Ovary (tissue), 3 donors: ENCODE measurements around the gene CHAMP1.

ENCODE experiments used
- POLR2A ChIP-seq: fragments of 450-650 bp; IDR thresholded peaks from one replicate; pipeline ENCODE4 v1.6.1; 2017; ENCODE audit warnings: antibody characterized with exemption, mild to moderate bottlenecking, moderate library complexity
- TF ChIP-seq, protein P1 (sequence below), 3 donors: fragments of 450-650 bp in 2 of 3; fragments of 200-600 bp in 1 of 3; IDR thresholded peaks; one replicate each; pipeline versions ENCODE4 v1.5.1 to v1.8.0; 2016 to 2022; ENCODE audit warnings: antibody characterized with exemption in 3 of 3, mild to moderate bottlenecking in 1 of 3
- donor health status: DM: no; HTN: no; CAD: no.

DNA sequence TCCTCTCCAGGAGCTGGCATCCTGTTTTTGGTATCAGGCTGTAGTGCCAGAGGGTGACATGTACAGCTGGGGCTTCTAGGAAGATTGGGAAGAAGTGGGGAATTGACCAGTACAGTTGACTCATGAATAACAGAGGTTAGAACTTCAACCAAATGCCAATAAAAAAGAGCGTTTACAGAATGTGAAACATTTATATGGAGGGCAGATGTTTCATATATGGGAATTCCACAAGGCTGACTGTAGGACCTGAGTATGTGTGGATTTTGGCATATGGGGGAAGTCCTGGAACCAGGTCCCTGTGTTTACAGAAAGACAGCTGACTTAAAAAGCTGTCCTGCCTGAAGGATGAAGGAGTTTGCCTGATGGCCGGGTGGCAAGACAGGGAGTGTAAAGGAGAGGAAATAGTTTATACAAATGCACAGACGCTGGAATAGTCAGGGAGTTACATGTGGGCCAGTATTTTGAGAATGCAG is 5.2 kb downstream of the CHAMP1 start:
- TF ChIP-seq POLR2A, result no peak
- TF ChIP-seq, protein P1, sequence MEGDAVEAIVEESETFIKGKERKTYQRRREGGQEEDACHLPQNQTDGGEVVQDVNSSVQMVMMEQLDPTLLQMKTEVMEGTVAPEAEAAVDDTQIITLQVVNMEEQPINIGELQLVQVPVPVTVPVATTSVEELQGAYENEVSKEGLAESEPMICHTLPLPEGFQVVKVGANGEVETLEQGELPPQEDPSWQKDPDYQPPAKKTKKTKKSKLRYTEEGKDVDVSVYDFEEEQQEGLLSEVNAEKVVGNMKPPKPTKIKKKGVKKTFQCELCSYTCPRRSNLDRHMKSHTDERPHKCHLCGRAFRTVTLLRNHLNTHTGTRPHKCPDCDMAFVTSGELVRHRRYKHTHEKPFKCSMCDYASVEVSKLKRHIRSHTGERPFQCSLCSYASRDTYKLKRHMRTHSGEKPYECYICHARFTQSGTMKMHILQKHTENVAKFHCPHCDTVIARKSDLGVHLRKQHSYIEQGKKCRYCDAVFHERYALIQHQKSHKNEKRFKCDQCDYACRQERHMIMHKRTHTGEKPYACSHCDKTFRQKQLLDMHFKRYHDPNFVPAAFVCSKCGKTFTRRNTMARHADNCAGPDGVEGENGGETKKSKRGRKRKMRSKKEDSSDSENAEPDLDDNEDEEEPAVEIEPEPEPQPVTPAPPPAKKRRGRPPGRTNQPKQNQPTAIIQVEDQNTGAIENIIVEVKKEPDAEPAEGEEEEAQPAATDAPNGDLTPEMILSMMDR (IDR thresholded peaks at IDR 0.05), result no peak
